Smooth muscle cell (in vitro differentiated cells): Measurements from ENCODE around the gene THBS1. TPM values are rescaled to one million over a fixed set of nuclear protein-coding genes. Genes with fewer than 3 reads are reported as not detected.
A peak's percentile ranks its signal among the peaks of the same experiment; 100 is the strongest.

Source experiments
- DNase-seq: peaks from one replicate; lab custom pipeline; 2025; ENCODE audit not compliant: unreplicated experiment; lab: John Stamatoyannopoulos, UW
- H2AFZ ChIP-seq: fragments of 200-600 bp; sonication (generic); 2 replicates; pipeline ENCODE4 v1.6.0; 2016; ENCODE audit warnings: antibody characterized with exemption, low read depth, mild to moderate bottlenecking
- H3F3A ChIP-seq: fragments of 200-600 bp; sonication (generic); 2 replicates; pipeline ENCODE4 v1.6.0; 2017; ENCODE audit warnings: antibody characterized with exemption, low read depth
- H3K27ac ChIP-seq: fragments of 200-600 bp; sonication (generic); 2 replicates; pipeline ENCODE4 v1.5.1; 2016; ENCODE audit warnings: low read depth, mild to moderate bottlenecking
- H3K27me3 ChIP-seq: fragments of 200-600 bp; sonication (generic); 2 replicates; pipeline ENCODE4 v1.6.1; 2016; ENCODE audit warnings: low read depth, mild to moderate bottlenecking
- H3K36me3 ChIP-seq: fragments of 200-600 bp; sonication (generic); 2 replicates; pipeline ENCODE4 v1.5.1; 2016; ENCODE audit warnings: low read depth
- H3K4me1 ChIP-seq: fragments of 200-600 bp; sonication (generic); 2 replicates; pipeline ENCODE4 v1.5.1; 2016; ENCODE audit warnings: low read depth
- H3K4me2 ChIP-seq: fragments of 200-600 bp; sonication (generic); 2 replicates; pipeline ENCODE4 v1.6.0; 2016; ENCODE audit warnings: mild to moderate bottlenecking
- H3K4me3 ChIP-seq: fragments of 200-600 bp; sonication (generic); 2 replicates; pipeline ENCODE4 v1.5.1; 2016; ENCODE audit warnings: mild to moderate bottlenecking
- H3K79me2 ChIP-seq: fragments of 200-600 bp; sonication (generic); 2 replicates; pipeline ENCODE4 v1.6.0; 2016; ENCODE audit warnings: low read depth, mild to moderate bottlenecking
- H3K9ac ChIP-seq: fragments of 200-600 bp; sonication (generic); 2 replicates; pipeline ENCODE4 v1.6.0; 2016; ENCODE audit warnings: low read depth
- H3K9me3 ChIP-seq: fragments of 200-600 bp; sonication (generic); replicated peaks from 2 replicates; pipeline ENCODE4 v1.5.1; 2016; ENCODE audit warnings: low read depth
- H4K20me1 ChIP-seq: fragments of 200-600 bp; sonication (generic); 2 replicates; pipeline ENCODE4 v1.6.0; 2016; ENCODE audit warnings: low read depth
- WGBS: methylation state at CpG from one replicate; pipeline ENCODE4 v1.1.7; 2016; ENCODE audit warnings: low lambda C conversion rate; 5-methylcytosine and 5-hydroxymethylcytosine counted together
- polyA plus RNA-seq: library from polyadenylated mRNA; unstranded; fragments of >200 nt; fragmentation: Nextera tagmentation; extraction: Ambion mirVana; gene quantifications from 2 replicates; pipeline ENCODE4 v1.2.1, GENCODE V29; 2016
- total RNA-seq: library from RNA; depleted of rRNA; stranded (reverse); fragments of >200 nt; gene quantifications from 2 replicates; pipeline ENCODE4 v1.2.3, GENCODE V29; 2014
- TF ChIP-seq, protein P1 (sequence below): fragments of 200-600 bp; sonication (generic); IDR thresholded peaks from 2 replicates; pipeline ENCODE4 v1.5.1; 2017; ENCODE audit warnings: borderline replicate concordance, mild to moderate bottlenecking, antibody characterized with exemption; ENCODE audit not compliant: insufficient read depth, poor library complexity, severe bottlenecking

The THBS1 gene
- total and polyA plus RNA-seq, 2 experiments from 2014 or later: 203 to 648 TPM

DNA sequence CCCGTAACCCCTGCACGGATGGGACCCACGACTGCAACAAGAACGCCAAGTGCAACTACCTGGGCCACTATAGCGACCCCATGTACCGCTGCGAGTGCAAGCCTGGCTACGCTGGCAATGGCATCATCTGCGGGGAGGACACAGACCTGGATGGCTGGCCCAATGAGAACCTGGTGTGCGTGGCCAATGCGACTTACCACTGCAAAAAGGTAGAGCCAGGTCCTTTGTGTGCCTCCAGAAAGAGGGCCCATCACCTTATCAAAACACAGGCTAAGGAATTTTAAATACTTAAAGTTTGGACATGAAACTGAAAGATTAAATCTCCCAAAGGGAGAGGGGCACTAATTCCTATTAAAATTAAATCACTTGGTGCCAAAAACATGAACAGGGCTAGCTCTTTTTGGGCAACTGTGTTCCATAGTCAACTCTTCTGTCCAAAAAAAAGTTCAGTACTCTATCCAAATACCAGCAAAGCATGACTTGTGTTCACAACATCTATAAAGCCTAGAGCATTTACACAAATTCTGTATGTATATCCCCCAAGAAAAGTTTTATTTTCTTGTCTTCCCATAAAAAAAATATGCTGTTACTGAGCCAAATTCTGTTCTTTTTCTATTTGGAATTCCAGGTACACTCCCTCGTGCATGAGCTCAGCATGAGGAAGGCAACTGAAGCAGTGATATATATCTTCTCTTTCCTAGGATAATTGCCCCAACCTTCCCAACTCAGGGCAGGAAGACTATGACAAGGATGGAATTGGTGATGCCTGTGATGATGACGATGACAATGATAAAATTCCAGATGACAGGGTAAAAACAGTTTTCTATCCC lies 9.2 kb downstream of the THBS1 start:
- H3K9ac ChIP-seq: no peak overlapping the region
- H3K4me1 ChIP-seq: no peaks in the 10 kb centered on the region
- TF ChIP-seq, protein P1, sequence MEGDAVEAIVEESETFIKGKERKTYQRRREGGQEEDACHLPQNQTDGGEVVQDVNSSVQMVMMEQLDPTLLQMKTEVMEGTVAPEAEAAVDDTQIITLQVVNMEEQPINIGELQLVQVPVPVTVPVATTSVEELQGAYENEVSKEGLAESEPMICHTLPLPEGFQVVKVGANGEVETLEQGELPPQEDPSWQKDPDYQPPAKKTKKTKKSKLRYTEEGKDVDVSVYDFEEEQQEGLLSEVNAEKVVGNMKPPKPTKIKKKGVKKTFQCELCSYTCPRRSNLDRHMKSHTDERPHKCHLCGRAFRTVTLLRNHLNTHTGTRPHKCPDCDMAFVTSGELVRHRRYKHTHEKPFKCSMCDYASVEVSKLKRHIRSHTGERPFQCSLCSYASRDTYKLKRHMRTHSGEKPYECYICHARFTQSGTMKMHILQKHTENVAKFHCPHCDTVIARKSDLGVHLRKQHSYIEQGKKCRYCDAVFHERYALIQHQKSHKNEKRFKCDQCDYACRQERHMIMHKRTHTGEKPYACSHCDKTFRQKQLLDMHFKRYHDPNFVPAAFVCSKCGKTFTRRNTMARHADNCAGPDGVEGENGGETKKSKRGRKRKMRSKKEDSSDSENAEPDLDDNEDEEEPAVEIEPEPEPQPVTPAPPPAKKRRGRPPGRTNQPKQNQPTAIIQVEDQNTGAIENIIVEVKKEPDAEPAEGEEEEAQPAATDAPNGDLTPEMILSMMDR: no peak
- peak overlapping the region; percentile 44 for H3K27ac ChIP-seq
- no peaks in the 10 kb centered on the region for H3K27me3 ChIP-seq
- peaks cover 100% of the 10 kb centered on the region for H4K20me1 ChIP-seq
- DNase-seq: no peak
- WGBS: 97% methylated on average over 13 of the region's 13 CpGs
- H3K36me3 ChIP-seq: peaks cover 82% of the 10 kb centered on the region
- peaks cover 3% of the 10 kb centered on the region for H3K79me2 ChIP-seq
- H2AFZ ChIP-seq: no peak overlapping the region
- H3K4me3 ChIP-seq: no peak overlapping the region
- peaks cover 82% of the 10 kb centered on the region for H3F3A ChIP-seq
- no peaks in the 10 kb centered on the region for H3K9me3 ChIP-seq
- no peak overlapping the region for H3K4me2 ChIP-seq

DNA sequence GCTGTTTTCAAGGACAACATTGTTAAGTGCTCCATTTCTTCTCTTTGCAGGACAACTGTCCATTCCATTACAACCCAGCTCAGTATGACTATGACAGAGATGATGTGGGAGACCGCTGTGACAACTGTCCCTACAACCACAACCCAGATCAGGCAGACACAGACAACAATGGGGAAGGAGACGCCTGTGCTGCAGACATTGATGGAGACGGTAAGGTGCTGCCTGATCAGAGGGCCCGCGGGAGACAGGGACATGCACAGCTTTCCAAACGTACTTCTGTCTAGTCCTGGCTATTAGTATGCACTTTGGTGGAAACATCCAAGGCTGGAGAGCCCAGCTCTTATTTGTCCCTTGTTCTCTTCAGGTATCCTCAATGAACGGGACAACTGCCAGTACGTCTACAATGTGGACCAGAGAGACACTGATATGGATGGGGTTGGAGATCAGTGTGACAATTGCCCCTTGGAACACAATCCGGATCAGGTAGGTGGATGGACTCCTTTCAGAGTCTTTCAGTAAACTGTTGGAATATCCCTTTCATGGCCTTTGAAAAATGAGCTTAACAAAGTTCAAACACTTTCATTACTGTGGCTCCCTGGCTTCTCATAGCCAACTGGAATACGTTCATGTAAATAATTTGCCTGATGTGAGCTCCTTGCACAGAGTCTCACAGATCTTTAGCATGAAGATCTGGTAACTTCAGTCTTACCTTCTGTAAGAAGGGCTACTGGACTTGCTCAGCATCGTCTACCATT lies 10.4 kb downstream of the THBS1 start:
- Histone ChIP-seq H3K27ac (peak overlapping the region; percentile 44), H3K27me3 (no peaks in the 10 kb centered on the region), H3K36me3 (peaks cover 89% of the 10 kb centered on the region), H4K20me1 (peaks cover 100% of the 10 kb centered on the region), H3K4me1 (peaks cover 4% of the 10 kb centered on the region), H3K9ac (no peak overlapping the region), H3K4me3 (no peak overlapping the region), H3K4me2 (no peak overlapping the region), H3K79me2 (peaks cover 3% of the 10 kb centered on the region), H3F3A (peaks cover 83% of the 10 kb centered on the region), H3K9me3 (no peaks in the 10 kb centered on the region), H2AFZ (no peak overlapping the region)
- 91% methylated on average over 11 of the region's 11 CpGs for WGBS
- no peak for DNase-seq
- TF ChIP-seq, protein P1: no peak

DNA sequence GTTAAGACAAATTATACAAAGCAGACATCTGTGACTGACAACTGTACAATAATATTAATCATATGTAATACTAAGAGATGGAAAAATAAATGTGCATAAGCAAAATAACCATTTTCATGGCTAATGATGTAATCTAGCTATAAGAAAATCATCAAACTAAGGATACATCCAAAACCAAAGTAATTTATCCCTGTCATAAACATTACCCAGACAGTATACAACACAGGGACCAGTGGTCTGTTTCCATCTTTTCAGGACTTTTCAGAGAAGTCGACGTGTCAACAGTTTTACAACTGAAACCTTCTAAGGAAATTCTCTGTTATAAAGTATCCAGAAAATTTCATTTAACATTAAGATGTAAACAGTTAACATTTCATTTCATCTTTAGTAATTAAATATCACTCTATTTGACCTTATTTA lies 11.0 kb downstream of the THBS1 start:
- H3K27me3 ChIP-seq: no peaks in the 10 kb centered on the region
- DNase-seq: no peak
- H3K4me2 ChIP-seq: no peak overlapping the region
- peaks cover 100% of the 10 kb centered on the region for H4K20me1 ChIP-seq
- no peak overlapping the region for H2AFZ ChIP-seq
- peaks cover 4% of the 10 kb centered on the region for H3K4me1 ChIP-seq
- H3K9me3 ChIP-seq: no peaks in the 10 kb centered on the region
- H3K27ac ChIP-seq: peak overlapping the region; percentile 30
- H3K9ac ChIP-seq: no peak overlapping the region
- no peaks in the 10 kb centered on the region for H3K79me2 ChIP-seq
- TF ChIP-seq, protein P1: no peak
- WGBS: 89% methylated on average over 2 of the region's 2 CpGs
- H3F3A ChIP-seq: peaks cover 84% of the 10 kb centered on the region
- H3K36me3 ChIP-seq: peaks cover 86% of the 10 kb centered on the region
- H3K4me3 ChIP-seq: no peak overlapping the region
